HepG2 (cell line): ENCODE measurements around the gene LRTM2. TPM values are rescaled to one million over a fixed set of nuclear protein-coding genes. Genes with fewer than 3 reads are reported as not detected.

ENCODE experiments used
- AGO1 ChIP-seq: fragments of 200-400 bp; formaldehyde crosslinking; IDR thresholded peaks from 2 replicates; pipeline ENCODE4 v1.6.1; 2017; ENCODE audit warnings: mild to moderate bottlenecking, low read depth, low read length, moderate library complexity; ENCODE audit not compliant: poor library complexity, severe bottlenecking
- DMAP1 ChIP-seq: IDR thresholded peaks from 2 replicates; pipeline ENCODE4 v1.6.1; 2016
- HMGA1 ChIP-seq: sonication (generic); formaldehyde crosslinking; conservative IDR thresholded peaks from 2 replicates; pipeline ENCODE4 v1.4.0; 2020; ENCODE audit warnings: missing genetic modification reagents
- NFIC ChIP-seq: IDR thresholded peaks from 2 replicates; pipeline ENCODE4 v1.6.1; 2012; ENCODE audit warnings: mild to moderate bottlenecking, low read length, inconsistent platforms
- NFKBIZ ChIP-seq: IDR thresholded peaks from 2 replicates; pipeline ENCODE4 v1.6.1; 2018; ENCODE audit warnings: missing genetic modification reagents, missing compliant biosample characterization
- RFXAP ChIP-seq: sonication (generic); formaldehyde crosslinking; IDR thresholded peaks from 2 replicates; pipeline ENCODE4 v1.4.0; 2020; ENCODE audit warnings: missing genetic modification reagents, borderline replicate concordance
- SMAD3 ChIP-seq: sonication (generic); formaldehyde crosslinking; IDR thresholded peaks from 2 replicates; pipeline ENCODE4 v1.4.0; 2020; ENCODE audit warnings: missing genetic modification reagents
- SRSF1 ChIP-seq: fragments of 200-400 bp; formaldehyde crosslinking; optimal IDR thresholded peaks from 2 replicates; pipeline ENCODE3; 2017; ENCODE audit warnings: mild to moderate bottlenecking, low read depth, low read length, moderate library complexity
- TFDP2 ChIP-seq: sonication (generic); formaldehyde crosslinking; IDR thresholded peaks from 2 replicates; pipeline ENCODE4 v1.4.0; 2020; ENCODE audit warnings: missing genetic modification reagents
- THYN1 ChIP-seq: sonication (generic); formaldehyde crosslinking; IDR thresholded peaks from 2 replicates; pipeline ENCODE4 v1.8.1; 2023; ENCODE audit warnings: low read depth, mild to moderate bottlenecking, moderate library complexity, missing genetic modification reagents, borderline replicate concordance
- ZBTB3 ChIP-seq: sonication (generic); formaldehyde crosslinking; IDR thresholded peaks from 2 replicates; pipeline ENCODE4 v1.4.0; 2020; ENCODE audit warnings: low read depth, mild to moderate bottlenecking, moderate library complexity, missing genetic modification reagents, borderline replicate concordance
- ZFP91 ChIP-seq: sonication (generic); formaldehyde crosslinking; IDR thresholded peaks from 2 replicates; pipeline ENCODE4 v1.9.0; 2022; ENCODE audit warnings: missing genetic modification reagents, mild to moderate bottlenecking, borderline replicate concordance
- ZNF142 ChIP-seq: sonication (generic); formaldehyde crosslinking; IDR thresholded peaks from 2 replicates; pipeline ENCODE4 v1.4.0; 2020; ENCODE audit warnings: missing genetic modification reagents
- ZNF263 ChIP-seq: sonication (generic); formaldehyde crosslinking; IDR thresholded peaks from 2 replicates; pipeline ENCODE4 v1.4.0; 2020; ENCODE audit warnings: missing genetic modification reagents
- ZNF547 ChIP-seq: sonication (generic); formaldehyde crosslinking; IDR thresholded peaks from 2 replicates; pipeline ENCODE4 v1.5.1; 2020; ENCODE audit warnings: mild to moderate bottlenecking, missing genetic modification reagents
- polyA plus RNA-seq, 8 experiments: library from polyadenylated mRNA; depleted of rRNA in 3 of 8; stranded (reverse) in 7 of 8; unstranded in 1 of 8; fragments of >200 nt; fragmentation: Illumina TruSeq in 4 of 8; extraction: Trizol in 4 of 8; gene quantifications; 2 replicates each; pipeline versions ENCODE4 v1.2.1 to v1.2.3, GENCODE V29; 2011 to 2016; ENCODE audit warnings: low read depth in 4 of 8, missing spikeins in 1 of 8, mixed read lengths in 1 of 8; ENCODE audit not compliant: insufficient read depth in 1 of 8
- total RNA-seq, 5 experiments: library from RNA; depleted of rRNA; stranded (reverse); fragments of >200 nt; fragmentation: Illumina TruSeq; extraction: Trizol; gene quantifications; 2 replicates each; pipeline ENCODE4 v1.2.3, GENCODE V29; 2016; ENCODE audit warnings: low read depth in 1 of 5

LRTM2 gene
- total and polyA plus RNA-seq, 2 of the 13 experiments (the other 11 are each of a cell fraction or from before 2014, with no cell fraction given), result 0.09 TPM; not detected in 1

- TF ChIP-seq ZFP91 (CRISPR knock-in tag) (peak; percentile 68; the same call in 1 of the 2 replicates), AGO1 (no peak), RFXAP (CRISPR knock-in tag) (no peak), DMAP1 (CRISPR knock-in tag) (no peak), THYN1 (CRISPR knock-in tag) (no peak), TFDP2 (no peak), SMAD3 (CRISPR knock-in tag) (no peak), NFIC (no peak), ZBTB3 (CRISPR knock-in tag) (no peak), ZNF263 (peak; percentile 82), SRSF1 (no peak), ZNF547 (CRISPR knock-in tag) (no peak), NFKBIZ (CRISPR knock-in tag) (no peak), ZNF142 (CRISPR knock-in tag) (no peak), HMGA1 (CRISPR knock-in tag) (no peak)
Observed at GRCh38 chr12:1815814-1816729, 4.3 kb upstream of the LRTM2 start (continued).
